Large intestine (tissue), 3 donors: ENCODE measurements around the gene SLC7A6OS. TPM values are rescaled to one million over a fixed set of nuclear protein-coding genes. Genes with fewer than 3 reads are reported as not detected.
A peak's percentile ranks its signal among the peaks of the same experiment; 100 is the strongest.

Experiments used
- DNase-seq, 2 donors: peaks; one replicate each; pipeline versions ENCODE4 v3.0.0 to v3.0.0-alpha.2; 2013
- H3K27ac ChIP-seq: one replicate; pipeline ENCODE4 v1.5.1; 2013; ENCODE audit warnings: low read length
- H3K27me3 ChIP-seq: 2 replicates; pipeline ENCODE4 v1.6.1; 2013; ENCODE audit warnings: low read length; ENCODE audit not compliant: control insufficient read depth, insufficient read depth
- H3K36me3 ChIP-seq: 2 replicates; pipeline ENCODE4 v1.6.1; 2013; ENCODE audit warnings: low read length; ENCODE audit not compliant: control insufficient read depth, insufficient read depth
- H3K4me1 ChIP-seq: one replicate; pipeline ENCODE4 v1.6.1; 2013; ENCODE audit warnings: low read length; ENCODE audit not compliant: control insufficient read depth, insufficient read depth
- H3K4me3 ChIP-seq: one replicate; pipeline ENCODE4 v1.5.1; 2013; ENCODE audit warnings: low read length
- H3K9me3 ChIP-seq: one replicate; pipeline ENCODE4 v1.6.1; 2013; ENCODE audit warnings: mild to moderate bottlenecking, low read depth, low read length, moderate library complexity; ENCODE audit not compliant: control insufficient read depth
- WGBS: methylation state at CpG from one replicate; pipeline ENCODE4 v1.1.5; 2013; ENCODE audit warnings: low lambda C conversion rate; ENCODE audit not compliant: insufficient coverage; 5-methylcytosine and 5-hydroxymethylcytosine counted together
- polyA plus RNA-seq: library from polyadenylated mRNA; unstranded; fragments of 120-200 nt; gene quantifications from one replicate; pipeline ENCODE4 v1.2.1, GENCODE V29; 2013

The SLC7A6OS gene
- polyA plus RNA-seq, 1 donor: 19.9 TPM

DNA sequence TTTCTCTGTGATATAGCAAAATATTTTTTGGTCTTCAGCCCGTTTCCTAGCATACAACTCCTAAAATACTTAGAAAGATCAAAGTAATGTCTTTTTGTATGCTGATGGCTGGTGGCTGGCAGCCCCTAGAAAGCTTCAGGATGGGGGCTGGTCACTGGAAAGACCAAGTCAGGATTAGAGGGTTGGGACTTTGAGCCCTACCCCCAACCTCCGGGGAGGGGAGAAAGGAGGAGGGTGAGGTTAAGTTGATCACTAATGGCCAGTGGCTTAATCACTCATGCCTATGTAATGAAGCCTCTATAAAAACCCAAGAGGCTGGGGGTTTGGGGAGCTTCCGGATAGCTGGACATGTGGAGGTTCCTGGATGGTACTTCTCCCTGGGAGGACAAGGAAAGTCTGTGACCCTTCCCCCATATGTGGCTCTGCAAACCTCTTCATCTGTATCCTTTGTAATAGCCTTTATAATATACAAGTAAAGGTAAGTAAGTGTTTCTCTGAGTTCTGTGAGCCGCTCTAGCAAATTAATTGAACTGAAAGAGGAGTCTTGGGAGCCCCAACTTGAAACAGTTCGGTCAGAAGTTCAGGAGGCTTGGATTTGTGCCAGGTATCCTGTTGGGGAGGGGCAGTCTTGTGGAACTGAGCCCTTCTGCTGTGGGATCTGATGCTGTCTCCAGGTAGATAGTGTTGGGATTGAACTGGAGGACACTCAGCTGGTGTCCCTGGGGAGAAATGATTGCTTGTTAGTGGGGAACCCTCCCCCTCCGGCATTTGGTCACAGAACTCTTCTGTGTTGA lies 42.9 kb downstream of the SLC7A6OS start:
- DNase-seq: peak in 1 of 2 donors; percentile 65
- WGBS: 33% methylated on average over 1 of the region's 6 CpGs
- H3K4me3 ChIP-seq: no peak overlapping the region
- no peaks in the 10 kb centered on the region for H3K9me3 ChIP-seq
- H3K27me3 ChIP-seq: no peaks in the 10 kb centered on the region
- H3K27ac ChIP-seq: peak overlapping the region; percentile 41
- no peaks in the 10 kb centered on the region for H3K36me3 ChIP-seq
- peaks cover 39% of the 10 kb centered on the region for H3K4me1 ChIP-seq

DNA sequence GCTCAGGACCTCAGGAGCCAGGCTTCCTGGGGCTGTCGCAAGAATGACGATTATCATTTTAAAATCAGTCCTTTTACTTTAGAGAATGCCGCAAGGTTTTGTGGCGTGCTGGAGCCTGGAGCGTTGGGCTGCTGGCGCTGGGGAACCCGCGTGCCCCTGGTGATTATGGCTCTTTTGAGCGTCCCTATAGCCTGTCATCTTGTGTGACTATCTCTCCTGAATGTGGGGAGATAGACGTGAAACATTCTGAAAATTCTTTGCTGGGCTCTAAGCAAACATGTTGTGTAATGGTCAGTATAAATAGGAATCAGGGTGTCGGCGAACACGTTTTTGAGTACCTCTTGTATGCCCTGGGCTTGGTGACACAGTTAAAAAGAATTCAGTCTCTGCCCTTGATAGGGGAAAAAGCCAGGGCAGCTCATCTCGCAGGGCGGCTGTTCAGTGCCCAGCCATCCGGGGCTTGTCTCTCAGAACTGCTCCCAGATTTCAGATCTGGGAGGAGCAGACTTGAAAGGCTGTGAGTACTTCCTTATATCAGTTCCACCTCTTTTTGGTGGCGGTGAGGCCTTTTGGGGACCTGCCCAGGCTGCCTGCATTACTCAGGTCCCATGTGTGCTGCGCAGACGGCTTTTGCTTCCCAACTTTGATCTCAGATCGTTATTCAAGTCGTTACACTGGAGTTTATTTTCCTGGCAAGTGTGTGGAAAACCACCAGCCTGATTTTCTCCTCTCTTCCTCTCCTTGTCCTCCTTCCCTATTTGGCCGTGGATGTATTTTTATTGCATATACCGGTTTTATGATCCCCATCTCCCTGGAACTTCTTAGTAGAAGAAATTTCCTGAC lies 45.4 kb downstream of the SLC7A6OS start:
- H3K9me3 ChIP-seq: no peaks in the 10 kb centered on the region
- H3K4me3 ChIP-seq: peak overlapping the region; percentile 69
- 10% methylated on average over 5 of the region's 23 CpGs for WGBS
- H3K36me3 ChIP-seq: peaks cover 4% of the 10 kb centered on the region
- peak overlapping the region; percentile 84 for H3K27ac ChIP-seq
- peak; percentile 62 to 89 for DNase-seq
- H3K27me3 ChIP-seq: no peaks in the 10 kb centered on the region
- H3K4me1 ChIP-seq: peaks cover 31% of the 10 kb centered on the region

DNA sequence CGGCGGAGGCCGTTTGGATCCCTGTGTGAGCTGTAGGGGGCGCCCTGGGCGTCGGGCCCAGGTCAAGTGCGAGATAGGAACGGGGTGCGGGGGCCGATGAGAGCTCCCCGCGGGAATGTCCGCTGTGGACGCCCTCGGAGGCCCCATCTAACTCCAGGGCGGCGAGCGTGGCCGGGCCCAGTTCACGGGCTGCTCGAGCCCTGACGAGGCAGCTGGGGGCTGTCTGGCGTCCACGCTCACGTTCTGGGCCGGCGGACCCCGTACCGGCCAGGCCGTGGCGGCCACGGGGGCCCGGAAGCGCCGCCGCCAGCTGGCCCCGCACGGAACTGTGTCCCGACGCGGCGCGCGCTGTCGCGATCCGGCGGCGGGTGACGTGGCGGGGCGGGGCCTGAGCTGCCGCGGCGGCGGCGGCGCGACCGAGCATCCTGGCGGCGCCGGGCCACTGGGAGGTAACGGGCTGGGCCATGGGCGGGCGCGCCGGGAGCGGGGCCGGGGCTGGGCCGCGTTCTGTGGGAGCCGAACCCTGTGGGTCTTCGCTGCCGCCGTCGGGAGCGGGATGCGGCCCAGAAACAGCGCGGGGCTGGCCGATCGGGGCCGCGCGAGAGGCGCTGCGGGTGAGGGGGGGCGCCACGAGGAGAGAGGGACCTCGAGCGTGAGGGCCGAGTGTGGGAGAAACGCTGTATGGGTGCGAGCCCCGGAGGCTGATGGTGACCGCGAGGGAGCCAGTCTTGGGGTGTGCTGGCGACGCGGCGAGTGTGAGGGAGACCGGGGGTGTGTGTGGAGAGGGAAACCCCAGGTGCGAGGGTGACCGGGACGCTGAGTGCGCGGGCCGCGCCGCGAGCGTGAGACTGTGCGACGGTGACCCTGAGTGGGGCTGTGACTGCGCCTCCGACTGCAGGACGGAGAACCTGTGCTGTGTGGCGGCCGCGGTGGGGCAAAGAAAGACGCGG lies 46.3 kb downstream of the SLC7A6OS start, which contains the start of gene SLC7A6:
SLC7A6 (plus strand) TSS at position 399 of the 950 bp plus-strand sequence. CDS start 10,201 bp downstream, outside the sequence.
- DNase-seq: peak; percentile 63 to 73

DNA sequence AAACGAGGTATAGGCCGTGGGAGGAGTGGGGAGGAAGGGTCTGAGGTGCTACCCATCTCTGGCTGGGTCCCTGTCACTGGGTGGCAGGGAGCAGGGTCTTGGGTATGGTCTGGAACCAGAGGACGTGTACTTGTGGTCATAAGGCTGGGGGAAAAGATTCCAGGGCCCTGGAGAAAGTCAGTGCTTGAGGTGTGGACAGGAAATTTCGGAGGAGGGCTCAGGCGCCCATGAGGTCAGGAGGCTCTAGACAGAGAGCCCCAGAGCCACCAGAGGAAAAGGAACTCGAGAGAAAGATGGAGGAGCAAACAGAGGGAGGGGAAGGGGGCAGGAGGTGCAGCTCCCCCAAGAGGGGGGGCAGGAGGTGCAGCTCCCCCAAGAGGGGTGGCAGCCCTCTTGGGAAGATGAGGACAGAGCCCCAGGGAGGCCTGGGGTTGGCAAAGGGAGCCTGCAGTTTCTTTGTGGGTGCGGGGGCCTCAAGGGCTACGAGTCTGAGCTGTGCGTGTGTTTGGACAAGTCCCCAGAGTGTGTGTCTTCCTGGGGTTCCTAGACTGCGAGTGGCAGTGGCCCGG lies 47.1 kb downstream of the SLC7A6OS start:
- Histone ChIP-seq H3K4me3 (peak overlapping the region; percentile 75), H3K4me1 (peaks cover 32% of the 10 kb centered on the region), H3K36me3 (peaks cover 17% of the 10 kb centered on the region), H3K27ac (peak overlapping the region; percentile 85), H3K27me3 (no peaks in the 10 kb centered on the region), H3K9me3 (no peaks in the 10 kb centered on the region)
- DNase-seq: no peak
- WGBS: no CpG with 5 or more reads among the region's 11 CpGs

More for the DNA sequence above, 46.3 kb downstream of the SLC7A6OS start, which contains the start of gene SLC7A6:
- Histone ChIP-seq H3K36me3 (peaks cover 13% of the 10 kb centered on the region), H3K9me3 (no peaks in the 10 kb centered on the region), H3K27ac (peak within 1 kb of the TSS; percentile 85), H3K27me3 (no peaks in the 10 kb centered on the region), H3K4me1 (peaks cover 31% of the 10 kb centered on the region), H3K4me3 (peak within 1 kb of the TSS; percentile 75)
- no CpG with 5 or more reads among the region's 123 CpGs for whole genome bisulfite sequencing

DNA sequence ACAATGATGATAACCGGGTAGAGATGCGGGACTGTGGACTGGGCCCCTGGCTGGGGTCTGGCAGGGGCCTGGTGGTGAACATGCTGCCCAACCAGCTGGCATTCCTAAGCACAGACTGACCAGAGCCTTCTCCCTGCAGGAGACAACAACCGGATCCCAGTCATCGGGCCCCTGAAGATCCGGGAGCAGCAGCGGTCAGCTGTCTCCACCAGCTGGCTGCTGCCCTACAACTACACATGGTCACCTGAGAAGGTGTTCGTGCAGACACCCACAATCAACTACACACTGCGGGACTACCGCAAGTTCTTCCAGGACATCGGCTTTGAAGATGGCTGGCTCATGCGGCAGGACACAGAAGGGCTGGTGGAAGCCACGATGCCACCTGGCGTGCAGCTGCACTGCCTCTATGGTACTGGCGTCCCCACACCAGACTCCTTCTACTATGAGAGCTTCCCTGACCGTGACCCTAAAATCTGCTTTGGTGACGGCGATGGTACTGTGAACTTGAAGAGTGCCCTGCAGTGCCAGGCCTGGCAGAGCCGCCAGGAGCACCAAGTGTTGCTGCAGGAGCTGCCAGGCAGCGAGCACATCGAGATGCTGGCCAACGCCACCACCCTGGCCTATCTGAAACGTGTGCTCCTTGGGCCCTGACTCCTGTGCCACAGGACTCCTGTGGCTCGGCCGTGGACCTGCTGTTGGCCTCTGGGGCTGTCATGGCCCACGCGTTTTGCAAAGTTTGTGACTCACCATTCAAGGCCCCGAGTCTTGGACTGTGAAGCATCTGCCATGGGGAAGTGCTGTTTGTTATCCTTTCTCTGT lies 51.5 kb downstream of the SLC7A6OS start:
- Histone ChIP-seq H3K4me3 (no peak overlapping the region), H3K27me3 (no peaks in the 10 kb centered on the region), H3K4me1 (peaks cover 29% of the 10 kb centered on the region), H3K27ac (no peak overlapping the region), H3K36me3 (peaks cover 36% of the 10 kb centered on the region), H3K9me3 (no peaks in the 10 kb centered on the region)
- no peak for DNase-seq
- WGBS: no CpG with 5 or more reads among the region's 27 CpGs

DNA sequence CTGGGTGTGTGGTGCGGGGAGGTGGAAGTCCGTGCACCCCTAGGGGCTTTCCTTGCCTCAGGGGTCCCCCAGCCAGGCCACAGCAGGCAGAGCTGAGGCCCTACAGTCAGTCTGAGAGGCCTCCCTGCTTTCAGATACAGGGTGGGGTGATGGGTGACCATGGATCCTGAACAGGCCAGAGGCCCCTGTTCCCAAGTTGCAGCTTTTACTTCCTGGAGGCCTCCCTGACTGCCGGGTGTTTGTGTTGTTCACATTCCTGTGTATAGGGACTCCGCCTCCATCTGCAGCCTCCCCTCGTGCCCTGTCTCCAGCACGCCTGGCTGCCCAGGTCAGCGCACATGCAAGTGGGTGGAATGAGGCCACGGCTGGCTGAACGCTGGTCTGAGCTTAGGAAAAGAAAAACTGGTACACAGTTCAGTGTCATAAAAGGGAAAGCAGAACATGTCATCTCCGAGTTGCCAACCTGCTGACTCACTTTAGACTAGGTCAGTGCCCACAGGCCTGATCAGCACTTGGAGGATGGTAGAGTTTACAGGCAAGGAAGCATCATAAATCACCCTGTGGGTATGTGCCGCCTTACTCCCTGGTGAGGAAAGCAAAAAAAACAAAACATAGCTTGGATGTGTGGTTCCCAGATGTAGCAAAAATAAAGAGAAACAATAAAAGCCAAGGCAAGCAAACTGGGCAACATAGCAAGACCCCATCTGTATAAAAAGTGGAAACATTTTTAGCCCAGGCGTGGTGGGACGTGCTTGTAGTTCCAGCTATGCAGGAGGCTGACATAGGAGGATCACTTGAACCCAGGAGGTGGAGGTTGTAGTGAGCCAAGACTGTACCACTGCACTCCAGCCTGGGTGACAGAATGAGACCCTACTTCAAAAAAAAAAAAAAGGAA lies 52.6 kb downstream of the SLC7A6OS start:
- peak; percentile 96 to 97 for DNase-seq
- Histone ChIP-seq H3K36me3 (peaks cover 41% of the 10 kb centered on the region), H3K27me3 (no peaks in the 10 kb centered on the region), H3K27ac (peak overlapping the region; percentile 98), H3K4me1 (peaks cover 22% of the 10 kb centered on the region), H3K4me3 (no peak overlapping the region), H3K9me3 (no peaks in the 10 kb centered on the region)
- 100% methylated on average over 1 of the region's 13 CpGs for WGBS

DNA sequence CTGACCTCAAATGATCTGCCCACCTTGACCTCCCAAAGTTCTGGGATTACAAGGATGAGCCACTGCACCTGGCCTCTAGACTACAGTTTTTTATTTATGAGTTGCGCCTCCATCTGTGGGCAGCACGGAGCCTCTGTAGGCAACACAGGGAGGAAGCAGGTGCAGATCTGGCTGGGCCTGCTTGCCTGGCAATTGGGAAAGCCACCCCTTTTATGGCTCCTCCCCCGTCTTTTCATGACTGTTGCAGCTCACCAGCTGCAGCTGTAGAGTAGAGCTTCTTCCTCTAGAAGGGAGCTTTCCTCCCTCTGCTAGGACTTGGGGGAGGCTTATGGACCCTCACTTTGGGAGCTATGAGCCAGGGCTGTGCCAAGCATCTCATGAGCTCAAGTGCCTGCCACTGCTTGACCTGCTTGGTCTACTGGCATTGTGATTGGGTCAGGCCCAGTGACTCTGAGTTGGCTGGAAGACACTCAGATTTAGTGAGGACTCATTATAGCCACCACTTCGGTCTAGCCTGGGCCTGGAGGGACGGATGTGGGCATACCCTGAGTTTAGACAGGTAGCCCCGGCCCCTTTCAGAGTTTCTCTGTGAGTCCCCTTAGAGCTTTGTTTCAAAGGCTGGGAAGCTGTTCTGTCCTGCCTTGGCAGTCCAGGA lies 53.4 kb downstream of the SLC7A6OS start:
- DNase-seq: peak in 1 of 2 donors; percentile 47
- no peaks in the 10 kb centered on the region for H3K9me3 ChIP-seq
- no CpG with 5 or more reads among the region's 6 CpGs for WGBS
- H3K4me3 ChIP-seq: no peak overlapping the region
- peaks cover 42% of the 10 kb centered on the region for H3K36me3 ChIP-seq
- peaks cover 22% of the 10 kb centered on the region for H3K4me1 ChIP-seq
- H3K27me3 ChIP-seq: no peaks in the 10 kb centered on the region
- peak overlapping the region; percentile 98 for H3K27ac ChIP-seq

DNA sequence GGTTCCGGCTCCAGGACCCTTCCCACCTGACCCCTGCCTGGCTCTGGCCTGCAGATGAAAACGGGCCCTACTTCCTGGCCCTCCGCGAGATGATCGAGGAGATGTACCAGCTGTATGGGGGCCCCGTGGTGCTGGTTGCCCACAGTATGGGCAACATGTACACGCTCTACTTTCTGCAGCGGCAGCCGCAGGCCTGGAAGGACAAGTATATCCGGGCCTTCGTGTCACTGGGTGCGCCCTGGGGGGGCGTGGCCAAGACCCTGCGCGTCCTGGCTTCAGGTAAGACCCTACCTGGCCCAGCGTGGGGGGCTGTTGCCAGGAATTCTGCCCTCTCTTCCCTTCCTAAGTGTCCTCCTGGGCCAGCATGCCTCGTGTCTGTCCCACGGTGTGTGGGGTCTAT lies 55.0 kb downstream of the SLC7A6OS start:
- no peaks in the 10 kb centered on the region for H3K27me3 ChIP-seq
- no CpG with 5 or more reads among the region's 18 CpGs for WGBS
- H3K4me3 ChIP-seq: no peak overlapping the region
- H3K27ac ChIP-seq: no peak overlapping the region
- H3K9me3 ChIP-seq: no peaks in the 10 kb centered on the region
- peaks cover 55% of the 10 kb centered on the region for H3K36me3 ChIP-seq
- DNase-seq: no peak
- peaks cover 22% of the 10 kb centered on the region for H3K4me1 ChIP-seq
